SK-N-SH treated with all-trans-retinoic acid at 6 μM for 48 hours (cell line): ENCODE data around the gene TAS2R39.
A peak's percentile ranks its signal among the peaks of the same experiment; 100 is the strongest.

ENCODE experiments used
- ATAC-seq: fragments of 200-7000 bp; cut with Tn5 transposase; 3 replicates; pipeline ENCODE4 v1.9.1; 2020; ENCODE audit warnings: mild to moderate bottlenecking, moderate library complexity
- ARNTL ChIP-seq: fragments of 450-650 bp; formaldehyde crosslinking; IDR thresholded peaks from 2 replicates; pipeline ENCODE4 v1.5.0; 2020; ENCODE audit warnings: low read depth, mild to moderate bottlenecking, moderate library complexity, borderline replicate concordance
- CREB5 ChIP-seq: fragments of 250-450 bp; sonication (Bioruptor Pico); IDR thresholded peaks from 2 replicates; pipeline ENCODE4 v1.5.1; 2020; ENCODE audit warnings: low read depth, mild to moderate bottlenecking, moderate library complexity
- CSDC2 ChIP-seq: fragments of 250-450 bp; sonication (Bioruptor Pico); IDR thresholded peaks from 2 replicates; pipeline ENCODE4 v1.5.0; 2020; ENCODE audit warnings: mild to moderate bottlenecking, moderate library complexity
- CSRNP3 ChIP-seq: fragments of 250-450 bp; sonication (Bioruptor Pico); IDR thresholded peaks from 2 replicates; pipeline ENCODE4 v1.5.1; 2021; ENCODE audit warnings: mild to moderate bottlenecking, moderate library complexity
- ESRRG ChIP-seq: fragments of 250-450 bp; sonication (Bioruptor Pico); IDR thresholded peaks from 2 replicates; pipeline ENCODE4 v1.6.1; 2021; ENCODE audit warnings: mild to moderate bottlenecking
- ISL1 ChIP-seq: fragments of 250-450 bp; sonication (Bioruptor Pico); IDR thresholded peaks from 2 replicates; pipeline ENCODE4 v2.1.2; 2022; ENCODE audit warnings: mild to moderate bottlenecking, moderate library complexity
- OSR1 ChIP-seq: fragments of 250-450 bp; sonication (Bioruptor Pico); IDR thresholded peaks from 2 replicates; pipeline ENCODE4 v1.8.0; 2022; ENCODE audit warnings: moderate library complexity, mild to moderate bottlenecking, inconsistent platforms
- PATZ1 ChIP-seq: fragments of 250-450 bp; sonication (Bioruptor Pico); IDR thresholded peaks from 2 replicates; pipeline ENCODE4 v1.8.0; 2020; ENCODE audit warnings: mild to moderate bottlenecking, moderate library complexity, borderline replicate concordance
- POU6F1 ChIP-seq: fragments of 250-450 bp; sonication (Bioruptor Pico); IDR thresholded peaks from 2 replicates; pipeline ENCODE4 v1.8.0; 2021; ENCODE audit warnings: low read depth, mild to moderate bottlenecking, moderate library complexity, borderline replicate concordance
- PPARA ChIP-seq: fragments of 250-450 bp; sonication (Bioruptor Pico); IDR thresholded peaks from 2 replicates; pipeline ENCODE4 v1.5.0; 2020; ENCODE audit warnings: mild to moderate bottlenecking, borderline replicate concordance
- RARB ChIP-seq: fragments of 250-450 bp; sonication (Bioruptor Pico); IDR thresholded peaks from 2 replicates; pipeline ENCODE4 v1.8.0; 2021; ENCODE audit warnings: mild to moderate bottlenecking, moderate library complexity
- SNAI2 ChIP-seq: fragments of 250-450 bp; sonication (Bioruptor Pico); IDR thresholded peaks from 2 replicates; pipeline ENCODE4 v1.5.0; 2020; ENCODE audit warnings: mild to moderate bottlenecking, moderate library complexity
- TOX ChIP-seq: fragments of 250-450 bp; sonication (Bioruptor Pico); IDR thresholded peaks from 2 replicates; pipeline ENCODE4 v1.8.0; 2021; ENCODE audit warnings: mild to moderate bottlenecking, moderate library complexity, borderline replicate concordance
- TSHZ2 ChIP-seq: fragments of 250-450 bp; sonication (Bioruptor Pico); IDR thresholded peaks from 2 replicates; pipeline ENCODE4 v1.5.0; 2020; ENCODE audit warnings: mild to moderate bottlenecking, moderate library complexity
- ZFP30 ChIP-seq: fragments of 450-650 bp; formaldehyde crosslinking; IDR thresholded peaks from 2 replicates; pipeline ENCODE4 v1.5.0; 2022; ENCODE audit warnings: mild to moderate bottlenecking, moderate library complexity
- ZNF70 ChIP-seq: fragments of 450-650 bp; formaldehyde crosslinking; IDR thresholded peaks from 2 replicates; pipeline ENCODE4 v1.5.0; 2020; ENCODE audit warnings: mild to moderate bottlenecking, moderate library complexity

TAS2R39 gene

GRCh38 chr7:143227806-143228205 lies 44.6 kb downstream of the TAS2R39 start:
- TF ChIP-seq PATZ1 (no peak), CSRNP3 (CRISPR knock-in tag) (no peak), OSR1 (no peak), POU6F1 (CRISPR knock-in tag) (no peak), ZNF70 (CRISPR knock-in tag) (no peak), ESRRG (CRISPR knock-in tag) (no peak), ZFP30 (CRISPR knock-in tag) (no peak), CSDC2 (CRISPR knock-in tag) (no peak), CREB5 (CRISPR knock-in tag) (no peak), RARB (no peak), ISL1 (CRISPR knock-in tag) (no peak), TSHZ2 (no peak), PPARA (CRISPR knock-in tag) (no peak)
- no peak for ATAC-seq

- TF ChIP-seq ZNF70 (CRISPR knock-in tag) (no peak), SNAI2 (CRISPR knock-in tag) (no peak), TOX (no peak), PATZ1 (no peak), TSHZ2 (no peak), PPARA (CRISPR knock-in tag) (no peak), ARNTL (CRISPR knock-in tag) (no peak), CSDC2 (CRISPR knock-in tag) (no peak), ZFP30 (CRISPR knock-in tag) (no peak)
- ATAC-seq, result peak; percentile 75
These were observed 46.0 kb downstream of the TAS2R39 start for GRCh38 chr7:143229054-143229790.
